ENCODE data around the gene DENND5A.

DNA sequence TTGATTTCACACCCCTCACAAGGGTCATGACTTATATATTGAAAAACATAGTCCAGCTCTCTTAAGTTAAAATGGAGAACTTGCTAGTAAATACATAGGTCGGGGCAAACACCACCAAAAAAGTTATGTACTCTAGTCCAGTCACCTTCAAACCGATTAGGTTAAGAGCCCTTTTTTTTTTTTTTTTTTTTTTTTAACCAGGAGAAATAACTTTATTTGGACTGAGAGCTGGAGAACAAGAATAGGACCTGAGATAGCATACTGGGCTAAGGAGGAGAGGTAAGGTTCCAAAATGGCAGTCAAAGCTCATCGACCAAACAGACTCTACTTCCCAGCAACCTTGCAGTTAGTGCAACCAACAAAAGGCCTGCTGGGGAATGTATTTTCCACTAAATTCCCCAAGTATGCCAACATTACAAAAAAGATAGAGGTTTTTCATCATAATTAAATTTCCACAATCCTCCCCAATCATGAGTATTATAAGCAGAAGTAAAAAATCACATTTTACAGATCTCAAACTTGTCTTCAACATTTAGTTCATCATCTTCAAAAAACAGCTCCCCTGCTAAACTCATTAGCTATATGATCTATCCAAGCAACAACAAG is 45.4 kb upstream of the DENND5A start:
- TF ChIP-seq, protein P1, sequence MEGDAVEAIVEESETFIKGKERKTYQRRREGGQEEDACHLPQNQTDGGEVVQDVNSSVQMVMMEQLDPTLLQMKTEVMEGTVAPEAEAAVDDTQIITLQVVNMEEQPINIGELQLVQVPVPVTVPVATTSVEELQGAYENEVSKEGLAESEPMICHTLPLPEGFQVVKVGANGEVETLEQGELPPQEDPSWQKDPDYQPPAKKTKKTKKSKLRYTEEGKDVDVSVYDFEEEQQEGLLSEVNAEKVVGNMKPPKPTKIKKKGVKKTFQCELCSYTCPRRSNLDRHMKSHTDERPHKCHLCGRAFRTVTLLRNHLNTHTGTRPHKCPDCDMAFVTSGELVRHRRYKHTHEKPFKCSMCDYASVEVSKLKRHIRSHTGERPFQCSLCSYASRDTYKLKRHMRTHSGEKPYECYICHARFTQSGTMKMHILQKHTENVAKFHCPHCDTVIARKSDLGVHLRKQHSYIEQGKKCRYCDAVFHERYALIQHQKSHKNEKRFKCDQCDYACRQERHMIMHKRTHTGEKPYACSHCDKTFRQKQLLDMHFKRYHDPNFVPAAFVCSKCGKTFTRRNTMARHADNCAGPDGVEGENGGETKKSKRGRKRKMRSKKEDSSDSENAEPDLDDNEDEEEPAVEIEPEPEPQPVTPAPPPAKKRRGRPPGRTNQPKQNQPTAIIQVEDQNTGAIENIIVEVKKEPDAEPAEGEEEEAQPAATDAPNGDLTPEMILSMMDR (IDR thresholded peaks at IDR 0.05) = no peak
- TF ChIP-seq POLR2A (IDR thresholded peaks at IDR 0.05) = no peak

Measured in body of pancreas (tissue), 4 donors.